K562 (cell line): ENCODE results near the gene ANXA4. TPM values are rescaled to one million over a fixed set of nuclear protein-coding genes. Genes with fewer than 3 reads are reported as not detected.

ENCODE experiments used
- GTF2A2 ChIP-seq: IDR thresholded peaks from 2 replicates; pipeline ENCODE4 v1.6.1; 2016; ENCODE audit warnings: mild to moderate bottlenecking, missing genetic modification characterization, missing compliant biosample characterization
- HMBOX1 ChIP-seq: sonication (generic); IDR thresholded peaks from 2 replicates; pipeline ENCODE4 v1.6.1; 2016
- MAFF ChIP-seq: IDR thresholded peaks from 2 replicates; pipeline ENCODE4 v1.6.1; 2012; ENCODE audit warnings: low read length, improper control_type of control experiment
- MXI1 ChIP-seq: IDR thresholded peaks from 2 replicates; pipeline ENCODE4 v1.6.1; 2011; ENCODE audit warnings: low read depth, mild to moderate bottlenecking, improper control_type of control experiment, low read length
- NCOR1 ChIP-seq: fragments of 450-650 bp; IDR thresholded peaks from 2 replicates; pipeline ENCODE4 v1.6.1; 2016; ENCODE audit warnings: mild to moderate bottlenecking, moderate library complexity
- NFIX ChIP-seq: fragments of 250-450 bp; sonication (Bioruptor Pico); IDR thresholded peaks from 2 replicates; pipeline ENCODE4 v1.4.0; 2020; ENCODE audit warnings: low read depth, mild to moderate bottlenecking, moderate library complexity
- NRF1 ChIP-seq, 2 experiments: fragments of 450-650 bp; IDR thresholded peaks in 1 of 2; conservative IDR thresholded peaks in 1 of 2; 2 replicates each; pipeline ENCODE4 v1.6.1; 2014; ENCODE audit warnings: mild to moderate bottlenecking in 2 of 2
- POLR2H ChIP-seq: IDR thresholded peaks from 2 replicates; pipeline ENCODE4 v1.6.1; 2016; ENCODE audit warnings: missing genetic modification characterization, low read depth, mild to moderate bottlenecking, control low read depth, missing compliant biosample characterization, moderate library complexity
- RBBP5 ChIP-seq: fragments of 200-600 bp; sonication (generic); IDR thresholded peaks from 2 replicates; pipeline ENCODE4 v1.6.1; 2012; ENCODE audit warnings: borderline replicate concordance, mild to moderate bottlenecking, low read length, control low read depth, inconsistent platforms; ENCODE audit not compliant: insufficient read depth, poor library complexity, severe bottlenecking
- SMC3 ChIP-seq: conservative IDR thresholded peaks from 2 replicates; pipeline ENCODE4 v1.6.1; 2011; ENCODE audit warnings: low read depth, low read length, improper control_type of control experiment; ENCODE audit not compliant: insufficient read depth
- ZFP30 ChIP-seq: fragments of 250-450 bp; sonication (Bioruptor Pico); IDR thresholded peaks from 2 replicates; pipeline ENCODE4 v1.8.0; 2022; ENCODE audit warnings: moderate library complexity, mild to moderate bottlenecking, inconsistent platforms, borderline replicate concordance
- ZNF224 ChIP-seq: sonication (generic); formaldehyde crosslinking; IDR thresholded peaks from 2 replicates; pipeline ENCODE4 v1.8.0; 2022; ENCODE audit warnings: mild to moderate bottlenecking, missing genetic modification reagents
- ZNF23 ChIP-seq: fragments of 250-450 bp; sonication (Bioruptor Pico); IDR thresholded peaks from 2 replicates; pipeline ENCODE4 v1.4.0; 2020; ENCODE audit warnings: mild to moderate bottlenecking
- ZNF232 ChIP-seq: sonication (generic); formaldehyde crosslinking; IDR thresholded peaks from 2 replicates; pipeline ENCODE4 v1.8.0; 2022; ENCODE audit warnings: mild to moderate bottlenecking, missing genetic modification reagents
- ZNF589 ChIP-seq: fragments of 200-800 bp; sonication (Bioruptor generic); IDR thresholded peaks from 2 replicates; pipeline ENCODE4 v1.6.1; 2016; ENCODE audit warnings: low read depth, missing genetic modification characterization, missing compliant biosample characterization
- ZNF717 ChIP-seq: fragments of 250-450 bp; sonication (Bioruptor Pico); IDR thresholded peaks from 2 replicates; pipeline ENCODE4 v1.5.0; 2021
- ZNF76 ChIP-seq: fragments of 250-450 bp; sonication (Bioruptor Pico); IDR thresholded peaks from 2 replicates; pipeline ENCODE4 v1.4.0; 2020; ENCODE audit warnings: mild to moderate bottlenecking, moderate library complexity, borderline replicate concordance
- ZNF764 ChIP-seq: fragments of 250-450 bp; sonication (Bioruptor Pico); IDR thresholded peaks from 2 replicates; pipeline ENCODE4 v1.4.0; 2020; ENCODE audit warnings: low read depth, mild to moderate bottlenecking, moderate library complexity
- polyA plus RNA-seq, 8 experiments: library from polyadenylated mRNA; depleted of rRNA in 4 of 8; stranded (reverse) in 5 of 8; unstranded in 3 of 8; fragments of >200 nt; fragmentation: Nextera tagmentation in 2 of 8; fragmentation: Illumina TruSeq in 1 of 8; extraction: Ambion mirVana in 2 of 8; extraction: Trizol in 1 of 8; gene quantifications; 2 replicates each; pipeline versions ENCODE4 v1.2.1 to v1.2.3, GENCODE V29; 2011 to 2014; ENCODE audit warnings: inconsistent platforms in 1 of 8, missing spikeins in 1 of 8
- total RNA-seq, 7 experiments: library from RNA; depleted of rRNA in 6 of 7; stranded (reverse); fragments of >200 nt in 6 of 7; fragmentation: Illumina TruSeq in 2 of 7; extraction: Trizol in 2 of 7; gene quantifications; 2 replicates each; pipeline versions ENCODE4 v1.2.1 to v1.2.3, GENCODE V29; 2011 to 2021; ENCODE audit warnings: low replicate concordance in 1 of 7
- TF ChIP-seq, protein P1 (sequence below), 2 experiments: fragments of 450-650 bp; IDR thresholded peaks; 2 replicates each; pipeline ENCODE4 v1.6.1; 2018; ENCODE audit warnings: mild to moderate bottlenecking in 2 of 2, low read depth in 1 of 2; ENCODE audit not compliant: partially characterized antibody in 2 of 2
- TF ChIP-seq, protein P2 (sequence below): sonication (generic); formaldehyde crosslinking; IDR thresholded peaks from 2 replicates; pipeline ENCODE4 v1.8.0; 2022; ENCODE audit warnings: mild to moderate bottlenecking, missing genetic modification reagents, borderline replicate concordance

Gene ANXA4
- total and polyA plus RNA-seq, 9 of the 15 experiments (the other 6 are each of a cell fraction or from before 2014, with no cell fraction given), result 3.4 to 13.6 (median 11.6) TPM

DNA sequence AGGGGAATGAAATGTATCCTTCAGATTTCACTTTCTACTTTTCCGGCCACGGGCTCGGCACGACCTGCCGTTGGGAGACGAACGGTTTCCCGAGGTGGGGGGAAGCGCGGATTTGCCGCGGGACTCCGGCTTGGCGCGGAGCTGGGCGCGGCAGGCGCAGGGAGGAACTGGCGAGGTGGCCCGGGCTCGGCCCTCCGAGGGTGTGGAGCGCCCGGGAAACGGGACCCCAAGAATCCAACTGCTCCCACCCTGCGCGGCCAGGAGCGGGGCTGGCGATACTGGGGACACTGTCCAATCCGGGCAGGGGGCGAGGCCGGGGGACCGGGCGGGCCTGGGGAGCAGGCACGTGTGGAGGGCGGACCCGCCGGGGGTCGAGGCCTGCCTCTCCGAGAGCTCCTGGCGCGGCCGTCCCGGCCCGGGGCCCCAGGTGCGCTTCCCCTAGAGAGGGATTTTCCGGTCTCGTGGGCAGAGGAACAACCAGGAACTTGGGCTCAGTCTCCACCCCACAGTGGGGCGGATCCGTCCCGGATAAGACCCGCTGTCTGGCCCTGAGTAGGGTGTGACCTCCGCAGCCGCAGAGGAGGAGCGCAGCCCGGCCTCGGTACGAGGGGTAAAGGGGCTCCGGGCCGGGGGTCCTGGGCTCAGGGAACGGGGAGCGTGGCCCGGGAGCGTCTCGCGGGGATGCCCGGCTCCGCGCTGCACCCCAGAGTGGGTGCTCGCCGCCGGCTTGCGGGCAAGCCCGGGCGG lies at the start of gene ANXA4 (continued):
- TF ChIP-seq, protein P1, sequence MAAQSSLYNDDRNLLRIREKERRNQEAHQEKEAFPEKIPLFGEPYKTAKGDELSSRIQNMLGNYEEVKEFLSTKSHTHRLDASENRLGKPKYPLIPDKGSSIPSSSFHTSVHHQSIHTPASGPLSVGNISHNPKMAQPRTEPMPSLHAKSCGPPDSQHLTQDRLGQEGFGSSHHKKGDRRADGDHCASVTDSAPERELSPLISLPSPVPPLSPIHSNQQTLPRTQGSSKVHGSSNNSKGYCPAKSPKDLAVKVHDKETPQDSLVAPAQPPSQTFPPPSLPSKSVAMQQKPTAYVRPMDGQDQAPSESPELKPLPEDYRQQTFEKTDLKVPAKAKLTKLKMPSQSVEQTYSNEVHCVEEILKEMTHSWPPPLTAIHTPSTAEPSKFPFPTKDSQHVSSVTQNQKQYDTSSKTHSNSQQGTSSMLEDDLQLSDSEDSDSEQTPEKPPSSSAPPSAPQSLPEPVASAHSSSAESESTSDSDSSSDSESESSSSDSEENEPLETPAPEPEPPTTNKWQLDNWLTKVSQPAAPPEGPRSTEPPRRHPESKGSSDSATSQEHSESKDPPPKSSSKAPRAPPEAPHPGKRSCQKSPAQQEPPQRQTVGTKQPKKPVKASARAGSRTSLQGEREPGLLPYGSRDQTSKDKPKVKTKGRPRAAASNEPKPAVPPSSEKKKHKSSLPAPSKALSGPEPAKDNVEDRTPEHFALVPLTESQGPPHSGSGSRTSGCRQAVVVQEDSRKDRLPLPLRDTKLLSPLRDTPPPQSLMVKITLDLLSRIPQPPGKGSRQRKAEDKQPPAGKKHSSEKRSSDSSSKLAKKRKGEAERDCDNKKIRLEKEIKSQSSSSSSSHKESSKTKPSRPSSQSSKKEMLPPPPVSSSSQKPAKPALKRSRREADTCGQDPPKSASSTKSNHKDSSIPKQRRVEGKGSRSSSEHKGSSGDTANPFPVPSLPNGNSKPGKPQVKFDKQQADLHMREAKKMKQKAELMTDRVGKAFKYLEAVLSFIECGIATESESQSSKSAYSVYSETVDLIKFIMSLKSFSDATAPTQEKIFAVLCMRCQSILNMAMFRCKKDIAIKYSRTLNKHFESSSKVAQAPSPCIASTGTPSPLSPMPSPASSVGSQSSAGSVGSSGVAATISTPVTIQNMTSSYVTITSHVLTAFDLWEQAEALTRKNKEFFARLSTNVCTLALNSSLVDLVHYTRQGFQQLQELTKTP (IDR thresholded peaks at IDR 0.05; ENCODE audit: low read depth in 1 of 2, partially characterized antibody in 2 of 2), result no peak
- TF ChIP-seq ZNF232, result no peak
- TF ChIP-seq ZNF23 (CRISPR knock-in tag), result no peak
- TF ChIP-seq ZNF764 (CRISPR knock-in tag), result no peak
- no peak for TF ChIP-seq MAFF
- TF ChIP-seq GTF2A2 (tag), result no peak
- TF ChIP-seq ZNF224, result no peak
- TF ChIP-seq ZNF717 (CRISPR knock-in tag), result no peak
- TF ChIP-seq MXI1, result no peak
- no peak for TF ChIP-seq NFIX
- no peak for TF ChIP-seq ZFP30
- no peak for TF ChIP-seq POLR2H
- TF ChIP-seq HMBOX1, result no peak
- peak; percentile 69 for TF ChIP-seq RBBP5
- no peak for TF ChIP-seq ZNF589 (CRISPR knock-in tag)
- TF ChIP-seq, protein P2, sequence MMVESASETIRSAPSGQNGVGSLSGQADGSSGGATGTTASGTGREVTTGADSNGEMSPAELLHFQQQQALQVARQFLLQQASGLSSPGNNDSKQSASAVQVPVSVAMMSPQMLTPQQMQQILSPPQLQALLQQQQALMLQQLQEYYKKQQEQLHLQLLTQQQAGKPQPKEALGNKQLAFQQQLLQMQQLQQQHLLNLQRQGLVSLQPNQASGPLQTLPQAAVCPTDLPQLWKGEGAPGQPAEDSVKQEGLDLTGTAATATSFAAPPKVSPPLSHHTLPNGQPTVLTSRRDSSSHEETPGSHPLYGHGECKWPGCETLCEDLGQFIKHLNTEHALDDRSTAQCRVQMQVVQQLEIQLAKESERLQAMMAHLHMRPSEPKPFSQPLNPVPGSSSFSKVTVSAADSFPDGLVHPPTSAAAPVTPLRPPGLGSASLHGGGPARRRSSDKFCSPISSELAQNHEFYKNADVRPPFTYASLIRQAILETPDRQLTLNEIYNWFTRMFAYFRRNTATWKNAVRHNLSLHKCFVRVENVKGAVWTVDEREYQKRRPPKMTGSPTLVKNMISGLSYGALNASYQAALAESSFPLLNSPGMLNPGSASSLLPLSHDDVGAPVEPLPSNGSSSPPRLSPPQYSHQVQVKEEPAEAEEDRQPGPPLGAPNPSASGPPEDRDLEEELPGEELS, result no peak
- peak; percentile 51 to 60 for TF ChIP-seq NRF1 (conservative IDR thresholded peaks at IDR 0.05 in 1 of 2, IDR thresholded peaks at IDR 0.05 in 1 of 2)
- no peak for TF ChIP-seq NCOR1
- no peak for TF ChIP-seq SMC3
- no peak for TF ChIP-seq ZNF76 (CRISPR knock-in tag)
